HFF-Myc (cell line): Measurements from ENCODE around the gene BAX.
A peak's percentile ranks its signal among the peaks of the same experiment; 100 is the strongest.

Source experiments
- DNase-seq: peaks from one replicate; pipeline ENCODE4 v3.0.0-alpha.2; 2011; ENCODE audit warnings: low read depth; ENCODE audit errors: extremely low read depth
- H3K4me3 ChIP-seq: replicated peaks from 2 replicates; pipeline ENCODE4 v1.5.1; 2011; ENCODE audit warnings: low read depth, mild to moderate bottlenecking, control low read depth, low read length
- CTCF ChIP-seq: IDR thresholded peaks from 2 replicates; pipeline ENCODE4 v1.5.1; 2012; ENCODE audit warnings: mild to moderate bottlenecking, low read depth, low read length, control low read depth; ENCODE audit errors: missing control alignments

Gene BAX

GRCh38 chr19:48987323-48987722, 32.6 kb downstream of the BAX start:
- no peak overlapping the region for H3K4me3 ChIP-seq
- TF ChIP-seq CTCF, result no peak
- no peak for DNase-seq

- no peak for DNase-seq
- no peak for TF ChIP-seq CTCF
- H3K4me3 ChIP-seq, result no peak overlapping the region
These were observed 33.6 kb downstream of the BAX start for GRCh38 chr19:48988286-48988685.

GRCh38 chr19:48988860-48989259, 34.2 kb downstream of the BAX start:
- H3K4me3 ChIP-seq, result no peak overlapping the region
- no peak for DNase-seq
- TF ChIP-seq CTCF, result no peak

GRCh38 chr19:48989701-48990291, 35.1 kb downstream of the BAX start:
- no peak for DNase-seq
- no peak for TF ChIP-seq CTCF
- H3K4me3 ChIP-seq, result no peak overlapping the region

GRCh38 chr19:48990400-48990799, 35.7 kb downstream of the BAX start:
- no peak for DNase-seq
- TF ChIP-seq CTCF, result no peak
- no peak overlapping the region for H3K4me3 ChIP-seq

- no peak for TF ChIP-seq CTCF
- peak overlapping the region; percentile 87 for H3K4me3 ChIP-seq
- DNase-seq, result no peak
These were observed 36.4 kb downstream of the BAX start for GRCh38 chr19:48991011-48991609.
